HepG2 (cell line): Measurements from ENCODE around the gene TK2. TPM values are rescaled to one million over a fixed set of nuclear protein-coding genes. Genes with fewer than 3 reads are reported as not detected.

Source experiments
- ATF3 ChIP-seq: sonication (generic); formaldehyde crosslinking; IDR thresholded peaks from 2 replicates; pipeline ENCODE4 v1.4.0; 2020; ENCODE audit warnings: missing genetic modification reagents
- CHD4 ChIP-seq: fragments of 200-600 bp; sonication (generic); IDR thresholded peaks from 2 replicates; pipeline ENCODE4 v1.7.0; 2017; ENCODE audit warnings: mild to moderate bottlenecking, low read length, borderline replicate concordance
- DMAP1 ChIP-seq: IDR thresholded peaks from 2 replicates; pipeline ENCODE4 v1.6.1; 2016
- GATA4 ChIP-seq: sonication (generic); IDR thresholded peaks from 2 replicates; pipeline ENCODE4 v1.6.1; 2016; ENCODE audit warnings: antibody characterized with exemption, low read depth, borderline replicate concordance
- GATAD2A ChIP-seq: IDR thresholded peaks from 2 replicates; pipeline ENCODE4 v1.6.1; 2016
- MED13 ChIP-seq: sonication (generic); formaldehyde crosslinking; IDR thresholded peaks from 2 replicates; pipeline ENCODE4 v1.5.0; 2020; ENCODE audit warnings: missing genetic modification reagents
- MYNN ChIP-seq: sonication (generic); formaldehyde crosslinking; IDR thresholded peaks from 2 replicates; pipeline ENCODE4 v1.4.0; 2020; ENCODE audit warnings: mild to moderate bottlenecking, low read depth, missing genetic modification reagents
- RNF2 ChIP-seq: fragments of 450-650 bp; conservative IDR thresholded peaks from 2 replicates; pipeline ENCODE4 v1.6.1; 2016; ENCODE audit warnings: low read depth
- RXRB ChIP-seq: IDR thresholded peaks from 2 replicates; pipeline ENCODE4 v1.6.1; 2016; ENCODE audit warnings: borderline replicate concordance, missing genetic modification reagents, missing compliant biosample characterization
- SIX4 ChIP-seq: sonication (generic); formaldehyde crosslinking; IDR thresholded peaks from 2 replicates; pipeline ENCODE4 v1.4.0; 2020; ENCODE audit warnings: missing genetic modification reagents
- SOX5 ChIP-seq: IDR thresholded peaks from 2 replicates; pipeline ENCODE4 v1.6.1; 2016; ENCODE audit warnings: borderline replicate concordance
- TEAD3 ChIP-seq: optimal IDR thresholded peaks from 2 replicates; pipeline ENCODE3; 2016; ENCODE audit warnings: borderline replicate concordance
- TFDP1 ChIP-seq: IDR thresholded peaks from 2 replicates; pipeline ENCODE4 v1.6.1; 2016; ENCODE audit warnings: missing compliant biosample characterization, missing genetic modification reagents, borderline replicate concordance
- XBP1 ChIP-seq: sonication (generic); formaldehyde crosslinking; IDR thresholded peaks from 2 replicates; pipeline ENCODE4 v1.5.0; 2020; ENCODE audit warnings: missing genetic modification reagents
- YY1 ChIP-seq: IDR thresholded peaks from 2 replicates; pipeline ENCODE4 v1.6.1; 2011; ENCODE audit warnings: low read length, low read depth, moderate library complexity, mild to moderate bottlenecking; ENCODE audit not compliant: insufficient read depth, insufficient replicate concordance
- ZBTB39 ChIP-seq: sonication (generic); formaldehyde crosslinking; IDR thresholded peaks from 2 replicates; pipeline ENCODE4 v1.5.0; 2020; ENCODE audit warnings: missing genetic modification reagents
- ZBTB43 ChIP-seq: sonication (generic); formaldehyde crosslinking; conservative IDR thresholded peaks from 2 replicates; pipeline ENCODE4 v1.4.0; 2020; ENCODE audit warnings: missing genetic modification reagents
- ZBTB46 ChIP-seq: sonication (generic); formaldehyde crosslinking; IDR thresholded peaks from 2 replicates; pipeline ENCODE4 v1.4.0; 2020; ENCODE audit warnings: mild to moderate bottlenecking, missing genetic modification reagents, borderline replicate concordance
- ZNF205 ChIP-seq: IDR thresholded peaks from 2 replicates; pipeline ENCODE4 v1.6.1; 2018; ENCODE audit warnings: missing biosample characterization, missing genetic modification reagents
- ZNF275 ChIP-seq: sonication (generic); formaldehyde crosslinking; IDR thresholded peaks from 2 replicates; pipeline ENCODE4 v1.8.0; 2022; ENCODE audit warnings: missing genetic modification reagents, mild to moderate bottlenecking, inconsistent platforms, borderline replicate concordance
- ZNF773 ChIP-seq: sonication (generic); formaldehyde crosslinking; IDR thresholded peaks from 2 replicates; pipeline ENCODE4 v1.4.0; 2020; ENCODE audit warnings: missing genetic modification reagents, borderline replicate concordance
- ZNF775 ChIP-seq: sonication (generic); formaldehyde crosslinking; IDR thresholded peaks from 2 replicates; pipeline ENCODE4 v1.4.0; 2020; ENCODE audit warnings: missing genetic modification reagents, mild to moderate bottlenecking, moderate library complexity, borderline replicate concordance
- polyA plus RNA-seq, 8 experiments: library from polyadenylated mRNA; depleted of rRNA in 3 of 8; stranded (reverse) in 7 of 8; unstranded in 1 of 8; fragments of >200 nt; fragmentation: Illumina TruSeq in 4 of 8; extraction: Trizol in 4 of 8; gene quantifications; 2 replicates each; pipeline versions ENCODE4 v1.2.1 to v1.2.3, GENCODE V29; 2011 to 2016; ENCODE audit warnings: low read depth in 4 of 8, missing spikeins in 1 of 8, mixed read lengths in 1 of 8; ENCODE audit not compliant: insufficient read depth in 1 of 8
- total RNA-seq, 5 experiments: library from RNA; depleted of rRNA; stranded (reverse); fragments of >200 nt; fragmentation: Illumina TruSeq; extraction: Trizol; gene quantifications; 2 replicates each; pipeline ENCODE4 v1.2.3, GENCODE V29; 2016; ENCODE audit warnings: low read depth in 1 of 5

The TK2 gene
- total and polyA plus RNA-seq, 2 of the 13 experiments (the other 11 are each of a cell fraction or from before 2014, with no cell fraction given): 18.7 to 21.0 TPM

- TF ChIP-seq YY1 (peak; percentile 87), CHD4 (no peak), XBP1 (CRISPR knock-in tag) (peak; percentile 50; the same call in 1 of the 2 replicates), RNF2 (no peak), ZNF775 (no peak), SIX4 (CRISPR knock-in tag) (no peak), ZNF205 (CRISPR knock-in tag) (peak; percentile 46; the same call in 1 of the 2 replicates), ZNF275 (CRISPR knock-in tag) (no peak), DMAP1 (peak; percentile 84; the same call in 1 of the 2 replicates), ZBTB43 (CRISPR knock-in tag) (peak; percentile 51), TEAD3 (CRISPR knock-in tag) (no peak), RXRB (CRISPR knock-in tag) (peak; percentile 30; the same call in 1 of the 2 replicates), GATA4 (0 out of 2 replicates have a peak, but pooled peaks have one; percentile 57), GATAD2A (CRISPR knock-in tag) (0 out of 2 replicates have a peak, but pooled peaks have one; percentile 12), ZBTB46 (no peak), MYNN (CRISPR knock-in tag) (no peak), MED13 (CRISPR knock-in tag) (no peak), SOX5 (CRISPR knock-in tag) (no peak), ZBTB39 (no peak; the same call in 1 of the 2 replicates), ZNF773 (CRISPR knock-in tag) (no peak), ATF3 (no peak), TFDP1 (peak; percentile 76; the same call in 1 of the 2 replicates)
These were observed at the start of gene TK2 (continued) for GRCh38 chr16:66549284-66550131.
